HFFc6 (cell line): Measurements from ENCODE around the gene DLG2. TPM values are rescaled to one million over a fixed set of nuclear protein-coding genes. Genes with fewer than 3 reads are reported as not detected.

Experiments
- DNase-seq: peaks from one replicate; pipeline ENCODE4 v3.0.0-alpha.2; 2018
- H3K27ac Mint-ChIP-seq: 2 replicates; pipeline ENCODE4 v1.8.0; 2020; ENCODE audit warnings: mild to moderate bottlenecking, mixed read lengths
- H3K27me3 Mint-ChIP-seq: 2 replicates; pipeline ENCODE4 v1.8.0; 2021; ENCODE audit warnings: mild to moderate bottlenecking, moderate library complexity, mixed read lengths; ENCODE audit not compliant: insufficient read depth
- H3K36me3 Mint-ChIP-seq: 2 replicates; pipeline ENCODE4 v1.8.0; 2021; ENCODE audit warnings: low read depth, mixed read lengths
- H3K4me1 Mint-ChIP-seq: 2 replicates; pipeline ENCODE4 v1.8.0; 2020; ENCODE audit warnings: low read depth, mixed read lengths
- H3K4me3 Mint-ChIP-seq: 2 replicates; pipeline ENCODE4 v1.8.0; 2020; ENCODE audit warnings: mild to moderate bottlenecking, moderate library complexity, mixed read lengths
- H3K9me3 Mint-ChIP-seq: 2 replicates; pipeline ENCODE4 v1.8.0; 2020; ENCODE audit warnings: mild to moderate bottlenecking, mixed read lengths
- CTCF ChIP-seq: fragments of 200-600 bp; sonication (generic); IDR thresholded peaks from 2 replicates; pipeline ENCODE4 v1.5.0; 2021; ENCODE audit warnings: antibody characterized with exemption, mild to moderate bottlenecking
- total RNA-seq, 6 experiments: library from RNA; stranded (reverse); fragmentation: NEBNext Ultra II Directional; extraction: Animal tissue kit (Norgen Biotek cat#: 25700); gene quantifications; 2 replicates in 1 of 6; 3 replicates in 5 of 6; pipeline ENCODE4 v1.2.3, GENCODE V29; 2021

Gene DLG2
- total RNA-seq, 6 experiments from 2014 or later, result 0.39 to 1.00 (median 0.80) TPM; not detected in 1

GRCh38 chr11:84580428-84580827 is 1046.7 kb downstream of the DLG2 start:
- no peak for TF ChIP-seq CTCF
- no peak overlapping the region for H3K4me3 Mint-ChIP-seq
- no peaks in the 10 kb centered on the region for H3K36me3 Mint-ChIP-seq
- no peak for DNase-seq
- H3K27ac Mint-ChIP-seq, result no peak overlapping the region
- no peaks in the 10 kb centered on the region for H3K4me1 Mint-ChIP-seq
- peaks cover 1% of the 10 kb centered on the region; the same call in 1 of the 2 replicates for H3K27me3 Mint-ChIP-seq
- H3K9me3 Mint-ChIP-seq, result peaks cover 10% of the 10 kb centered on the region

DNA sequence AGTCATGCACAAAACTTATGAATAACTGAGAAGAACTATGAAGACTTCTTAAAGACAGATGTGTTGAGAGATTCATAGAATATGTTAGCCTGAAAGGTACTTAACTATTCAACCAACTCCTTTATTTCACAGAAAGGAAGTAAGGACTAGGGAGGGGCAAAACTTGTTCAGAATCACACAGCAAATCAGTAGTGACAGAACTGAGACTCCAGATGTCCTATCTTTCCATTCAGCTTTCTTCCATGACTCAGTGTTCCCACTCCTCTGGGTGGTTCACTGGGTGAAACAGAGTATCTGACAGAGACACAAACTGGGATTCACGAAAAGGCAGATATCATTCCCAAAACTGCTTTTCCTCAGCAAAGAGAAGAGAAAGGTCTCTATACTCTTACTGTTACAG is 1053.3 kb downstream of the DLG2 start:
- no peak for TF ChIP-seq CTCF
- Mint-ChIP-seq H3K4me3 (no peak overlapping the region), H3K9me3 (peaks cover 9% of the 10 kb centered on the region), H3K27me3 (no peaks in the 10 kb centered on the region), H3K4me1 (no peaks in the 10 kb centered on the region), H3K36me3 (no peaks in the 10 kb centered on the region), H3K27ac (no peak overlapping the region)
- no peak for DNase-seq

- H3K9me3 Mint-ChIP-seq, result no peaks in the 10 kb centered on the region
- no peaks in the 10 kb centered on the region for H3K4me1 Mint-ChIP-seq
- DNase-seq, result no peak
- H3K27ac Mint-ChIP-seq, result no peak overlapping the region
- no peaks in the 10 kb centered on the region for H3K36me3 Mint-ChIP-seq
- H3K27me3 Mint-ChIP-seq, result no peaks in the 10 kb centered on the region; the same call in none of the 2 replicates
- TF ChIP-seq CTCF, result no peak
- H3K4me3 Mint-ChIP-seq, result no peak overlapping the region
Observed at GRCh38 chr11:84566671-84567070, 1060.5 kb downstream of the DLG2 start.

- Mint-ChIP-seq H3K9me3 (no peaks in the 10 kb centered on the region), H3K27ac (no peak overlapping the region), H3K4me3 (no peak overlapping the region), H3K4me1 (no peaks in the 10 kb centered on the region), H3K36me3 (no peaks in the 10 kb centered on the region), H3K27me3 (no peaks in the 10 kb centered on the region; the same call in none of the 2 replicates)
- peak; percentile 21; the same call in 1 of the 2 replicates for TF ChIP-seq CTCF
- DNase-seq, result no peak
Observed at GRCh38 chr11:84564867-84565184, 1062.3 kb downstream of the DLG2 start.

DNA sequence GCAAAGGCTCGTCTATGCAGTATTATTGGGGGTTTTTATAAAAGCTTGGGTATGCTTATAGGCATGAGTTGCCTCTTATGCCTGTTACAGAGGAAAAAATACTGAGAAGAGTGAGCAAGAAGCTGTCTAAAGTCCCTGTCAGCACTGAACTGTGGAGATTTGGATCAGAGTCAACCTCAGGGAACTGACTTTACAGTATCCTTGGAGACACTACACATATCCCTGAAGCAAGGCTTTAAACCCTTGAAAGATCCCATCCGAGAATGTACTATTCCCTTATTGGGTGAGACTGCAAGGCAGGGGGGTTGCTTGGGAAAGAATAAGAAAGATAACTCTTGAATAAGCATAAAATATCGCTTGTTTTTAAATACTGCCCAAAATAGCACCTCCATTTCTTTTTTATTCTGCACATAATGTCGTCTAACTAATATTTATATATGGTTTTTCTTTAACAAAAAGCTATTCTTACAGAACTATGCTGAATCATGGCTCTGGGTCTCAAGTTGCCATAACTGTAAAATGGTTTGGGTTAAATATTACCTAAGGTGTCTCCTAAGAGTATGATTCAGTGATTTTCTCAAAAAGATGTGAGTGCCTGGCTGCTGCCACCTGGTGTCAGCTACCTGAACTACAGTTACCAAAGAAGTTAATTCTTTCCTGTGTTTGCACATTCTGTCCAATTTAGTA is 1062.8 kb downstream of the DLG2 start:
- no peak overlapping the region for H3K4me3 Mint-ChIP-seq
- no peaks in the 10 kb centered on the region; the same call in none of the 2 replicates for H3K27me3 Mint-ChIP-seq
- no peak overlapping the region for H3K27ac Mint-ChIP-seq
- H3K4me1 Mint-ChIP-seq, result no peaks in the 10 kb centered on the region
- peak; percentile 92 for TF ChIP-seq CTCF
- H3K9me3 Mint-ChIP-seq, result no peaks in the 10 kb centered on the region
- H3K36me3 Mint-ChIP-seq, result no peaks in the 10 kb centered on the region
- DNase-seq, result peak; percentile 21
